Stomach (tissue), 9 donors: ENCODE measurements around the gene TBXAS1. TPM values are rescaled to one million over a fixed set of nuclear protein-coding genes. Genes with fewer than 3 reads are reported as not detected.

Experiments
- DNase-seq, 2 donors: peaks; one replicate each; pipeline versions ENCODE4 v3.0.0 to v3.0.0-alpha.2; 2013 to 2019
- H3K27ac ChIP-seq, 5 donors: fragments of 200-600 bp in 4 of 5; sonication (generic) in 4 of 5; one replicate each; pipeline ENCODE4 v1.5.1; 2013 to 2019; ENCODE audit warnings: mild to moderate bottlenecking in 1 of 5, moderate library complexity in 1 of 5
- H3K27me3 ChIP-seq, 3 donors: fragments of 200-600 bp; sonication (generic); one replicate each; pipeline ENCODE4 v1.5.1; 2017 to 2019; ENCODE audit warnings: mixed run types in 1 of 3
- H3K36me3 ChIP-seq, 4 donors: fragments of 200-600 bp; sonication (generic); 1 replicate in 3 of 4; 2 replicates in 1 of 4; pipeline ENCODE4 v1.5.1; 2016 to 2019
- H3K4me1 ChIP-seq, 4 donors: fragments of 200-600 bp; sonication (generic); one replicate each; pipeline ENCODE4 v1.5.1; 2016 to 2019
- H3K4me3 ChIP-seq, 4 donors: fragments of 200-600 bp; sonication (generic) in 3 of 4; one replicate each; pipeline ENCODE4 v1.5.1; 2016 to 2019; ENCODE audit warnings: mild to moderate bottlenecking in 1 of 4
- H3K9me3 ChIP-seq, 4 donors: fragments of 200-600 bp; sonication (generic); one replicate each; pipeline ENCODE4 v1.5.1; 2016 to 2019
- CTCF ChIP-seq, 7 experiments: fragments of 450-650 bp in 4 of 7; fragments of 200-600 bp in 3 of 7; sonication (generic) in 3 of 7; IDR thresholded peaks; one replicate each; pipeline ENCODE4 v1.5.1; 2016 to 2019; ENCODE audit warnings: antibody characterized with exemption in 7 of 7, control low read depth in 2 of 7, mild to moderate bottlenecking in 1 of 7
- EP300 ChIP-seq: sonication (generic); formaldehyde crosslinking; IDR thresholded peaks from one replicate; pipeline ENCODE4 v1.6.1; 2017; ENCODE audit warnings: antibody characterized with exemption
- POLR2A ChIP-seq, 4 donors: fragments of 450-650 bp; IDR thresholded peaks; one replicate each; pipeline ENCODE4 v1.6.1; 2016; ENCODE audit warnings: antibody characterized with exemption in 4 of 4, control low read depth in 2 of 4, mild to moderate bottlenecking in 1 of 4, moderate library complexity in 1 of 4
- POLR2AphosphoS5 ChIP-seq, 3 donors: sonication (generic); formaldehyde crosslinking; IDR thresholded peaks; one replicate each; pipeline ENCODE4 v1.6.1; 2016; ENCODE audit warnings: antibody characterized with exemption in 3 of 3
- whole genome bisulfite sequencing, 5 donors: extraction: QIAGEN DNeasy Blood & Tissue Kit in 3 of 5; methylation state at CpG; one replicate each; pipeline versions ENCODE4 v1.1.5 to v1.1.7; 2013 to 2018; 5-methylcytosine and 5-hydroxymethylcytosine counted together
- intact Hi-C: fragments of 100-400 bp; cut with DNase I; formaldehyde crosslinking; loops from one replicate; pipeline ENCODE4 v1.15.1; 2023; ENCODE audit warnings: low total_unique reads
- polyA plus RNA-seq, 3 donors: library from polyadenylated mRNA; stranded (reverse); fragments of 200-250 nt; gene quantifications; one replicate each; pipeline ENCODE4 v1.2.3, GENCODE V29; 2013
- total RNA-seq, 5 donors: library from RNA; depleted of rRNA; stranded (reverse); fragments of >200 nt; gene quantifications; one replicate each; pipeline versions ENCODE4 v1.1.0 to v1.2.3, GENCODE V29; 2014 to 2016
- donor health status: healthy with polysubstance abuse.
- donor health status: Bipolar disorder and iron deficiency.
- donor health status: healthy.

Gene TBXAS1
- total and polyA plus RNA-seq, 8 donors = 1.4 to 92.8 (median 15.1) TPM

- Histone ChIP-seq H3K4me3 (no peak overlapping the region), H3K27ac (no peak overlapping the region), H3K36me3 (no peaks in the 10 kb centered on the region), H3K9me3 (no peaks in the 10 kb centered on the region), H3K4me1 (peaks cover 0 to 15% (median 11%) of the 10 kb centered on the region in 4 donors), H3K27me3 (no peaks in the 10 kb centered on the region)
- no peak for TF ChIP-seq POLR2A (IDR thresholded peaks at IDR 0.05)
- TF ChIP-seq POLR2AphosphoS5 (IDR thresholded peaks at IDR 0.05) = no peak
- no peak for TF ChIP-seq EP300
- TF ChIP-seq CTCF (IDR thresholded peaks at IDR 0.05) = no peak
- intact Hi-C loops = no loop called here
- no peak for DNase-seq
- 86 to 94% (median 89%) methylated on average over 6 of the region's 6 CpGs for WGBS, 5 donors
Observed at GRCh38 chr7:139999516-139999915, 170.5 kb downstream of the TBXAS1 start.

- DNase-seq = no peak
- 67 to 84% (median 78%) methylated on average over 6 of the region's 6 CpGs for WGBS, 5 donors
- Histone ChIP-seq H3K9me3 (no peaks in the 10 kb centered on the region), H3K4me1 (peaks cover 0 to 7% (median 0%) of the 10 kb centered on the region in 4 donors), H3K4me3 (no peak overlapping the region), H3K27ac (no peak overlapping the region), H3K27me3 (no peaks in the 10 kb centered on the region), H3K36me3 (no peaks in the 10 kb centered on the region)
- intact Hi-C loops = loop anchor here (5.0 to 10.0 kb wide), 3 partner anchors 216 to 506 kb away; no protein-coding TSS in a partner anchor
- no peak for TF ChIP-seq CTCF (IDR thresholded peaks at IDR 0.05)
Observed at GRCh38 chr7:140000666-140001268, 171.7 kb downstream of the TBXAS1 start.

- TF ChIP-seq POLR2AphosphoS5 (IDR thresholded peaks at IDR 0.05) (no peak), POLR2A (IDR thresholded peaks at IDR 0.05) (no peak), CTCF (IDR thresholded peaks at IDR 0.05) (peak in 5 of 7 experiments; percentile 16 to 62 (median 55))
- no peak overlapping the region for H3K27ac ChIP-seq
- no peak overlapping the region for H3K4me3 ChIP-seq
- H3K9me3 ChIP-seq = no peaks in the 10 kb centered on the region
- peaks cover 0 to 11% (median 0%) of the 10 kb centered on the region in 4 donors for H3K4me1 ChIP-seq
- WGBS, 5 donors = 51 to 64% (median 55%) methylated on average over 9 of the region's 9 CpGs
- H3K27me3 ChIP-seq = no peaks in the 10 kb centered on the region
- H3K36me3 ChIP-seq = peaks cover 0 to under 1% (median 0%) of the 10 kb centered on the region in 4 donors
- peak; percentile 43 to 68 for DNase-seq
- intact Hi-C loops = loop anchor here (2.0 to 10.0 kb wide), 4 partner anchors 219 to 509 kb away; no protein-coding TSS in a partner anchor
Observed at GRCh38 chr7:140003913-140004382, 174.9 kb downstream of the TBXAS1 start.

- WGBS, 5 donors = 96 to 100% (median 98%) methylated on average over 3 to 6 of the region's 6 CpGs
- H3K27me3 ChIP-seq = no peaks in the 10 kb centered on the region
Observed at GRCh38 chr7:140004672-140005071, 175.6 kb downstream of the TBXAS1 start.

More at GRCh38 chr7:140004672-140005071, 175.6 kb downstream of the TBXAS1 start:
- no peak overlapping the region for H3K27ac ChIP-seq
- H3K9me3 ChIP-seq = no peaks in the 10 kb centered on the region
- intact Hi-C loops = loop anchor here (5.0 to 10.0 kb wide), 3 partner anchors 220 to 510 kb away; no protein-coding TSS in a partner anchor
- H3K36me3 ChIP-seq = peaks cover 0 to 4% (median 0%) of the 10 kb centered on the region in 4 donors
- peaks cover 0 to 16% (median 0%) of the 10 kb centered on the region in 4 donors for H3K4me1 ChIP-seq
- H3K4me3 ChIP-seq = no peak overlapping the region
- TF ChIP-seq POLR2A (IDR thresholded peaks at IDR 0.05) = no peak
- no peak for TF ChIP-seq CTCF (IDR thresholded peaks at IDR 0.05)
- no peak for TF ChIP-seq POLR2AphosphoS5 (IDR thresholded peaks at IDR 0.05)
- no peak for TF ChIP-seq EP300
- no peak for DNase-seq
